OCI-LY7 (cell line): ENCODE measurements around the gene HOXD4. TPM values are rescaled to one million over a fixed set of nuclear protein-coding genes. Genes with fewer than 3 reads are reported as not detected.

ENCODE experiments used
- BruUV-seq: library from RNA; stranded (reverse); fragments of 400-500 nt; replicated peaks from 2 replicates; lab custom pipeline; 2021; lab: Mats Ljungman, UMichigan
- CTCF ChIA-PET: fragments of 300-600 bp; sonication (Branson Sonifier 250); formaldehyde crosslinking; loops from one replicate; lab custom pipeline; 2022; ENCODE audit warnings: antibody characterized with exemption; ENCODE audit not compliant: unreplicated experiment; lab: Charles Lee
- POLR2A ChIA-PET: fragments of 300-600 bp; sonication (Branson Sonifier 250); formaldehyde crosslinking; loops from one replicate; lab custom pipeline; 2022; ENCODE audit warnings: antibody characterized with exemption; lab: Charles Lee
- DNase-seq: peaks from one replicate; pipeline ENCODE4 v3.0.0-alpha.2; 2015; ENCODE audit warnings: low spot score
- H2AFZ ChIP-seq: fragments of 200-600 bp; sonication (generic), shearing (Covaris generic); 2 replicates; pipeline ENCODE4 v1.6.1; 2014; ENCODE audit warnings: mild to moderate bottlenecking, antibody characterized with exemption, low read length, moderate library complexity
- H3K27ac ChIP-seq: fragments of 200-600 bp; sonication (generic); 2 replicates; pipeline ENCODE4 v1.5.1; 2014; ENCODE audit warnings: mixed run types, low read depth, mild to moderate bottlenecking, moderate library complexity, low read length, inconsistent platforms; ENCODE audit not compliant: poor library complexity, severe bottlenecking
- H3K36me3 ChIP-seq: fragments of 200-600 bp; sonication (generic); 2 replicates; pipeline ENCODE4 v1.6.1; 2014; ENCODE audit warnings: mild to moderate bottlenecking, antibody characterized with exemption, low read length, moderate library complexity, mixed read lengths; ENCODE audit not compliant: insufficient read depth
- H3K4me1 ChIP-seq: fragments of 200-600 bp; sonication (generic); 2 replicates; pipeline ENCODE4 v1.5.1; 2014; ENCODE audit warnings: mild to moderate bottlenecking, low read length; ENCODE audit not compliant: insufficient read depth, poor library complexity, severe bottlenecking
- H3K4me2 ChIP-seq: fragments of 200-600 bp; sonication (generic); 2 replicates; pipeline ENCODE4 v1.6.1; 2014; ENCODE audit warnings: mild to moderate bottlenecking, low read length
- H3K4me3 ChIP-seq: fragments of 200-600 bp; sonication (generic); 2 replicates; pipeline ENCODE4 v1.5.1; 2014; ENCODE audit warnings: mild to moderate bottlenecking, low read depth, low read length; ENCODE audit not compliant: poor library complexity, severe bottlenecking
- H3K79me2 ChIP-seq: fragments of 200-600 bp; sonication (generic); 2 replicates; pipeline ENCODE4 v1.6.1; 2016; ENCODE audit warnings: low read depth, mild to moderate bottlenecking, low read length, moderate library complexity, mixed read lengths; ENCODE audit not compliant: insufficient read depth
- H3K9me2 ChIP-seq: fragments of 200-600 bp; sonication (generic); 2 replicates; pipeline ENCODE4 v1.6.1; 2016; ENCODE audit warnings: mild to moderate bottlenecking, low read length, mixed read lengths; ENCODE audit not compliant: insufficient read depth
- H3K9me3 ChIP-seq: fragments of 200-600 bp; sonication (generic); 2 replicates; pipeline ENCODE4 v1.6.1; 2014; ENCODE audit warnings: mild to moderate bottlenecking, mixed run types, low read length, mixed read lengths
- H4K20me1 ChIP-seq: fragments of 200-600 bp; sonication (generic); 2 replicates; pipeline ENCODE4 v1.6.1; 2014; ENCODE audit warnings: mild to moderate bottlenecking, antibody characterized with exemption, low read length, moderate library complexity, mixed read lengths; ENCODE audit not compliant: insufficient read depth
- CTCF ChIP-seq: fragments of 200-600 bp; sonication (generic); conservative IDR thresholded peaks from 2 replicates; pipeline ENCODE4 v1.5.1; 2014; ENCODE audit warnings: mild to moderate bottlenecking, antibody characterized with exemption, low read length, moderate library complexity, mixed read lengths
- EZH2phosphoT487 ChIP-seq: fragments of 200-600 bp; sonication (generic); IDR thresholded peaks from 2 replicates; pipeline ENCODE4 v1.6.1; 2018; ENCODE audit warnings: low read depth, borderline replicate concordance, mild to moderate bottlenecking, mixed run types, antibody characterized with exemption, low read length, moderate library complexity, mixed read lengths
- intact Hi-C: fragments of 100-400 bp; cut with micrococcal nuclease; formaldehyde crosslinking; loops from one replicate; pipeline ENCODE4 v1.10.0; 2022; ENCODE audit not compliant: unreplicated experiment
- total RNA-seq, 2 experiments: library from RNA; depleted of rRNA in 1 of 2; stranded (reverse); fragments of >200 nt in 1 of 2; shearing (Covaris generic) in 1 of 2; gene quantifications; 2 replicates each; pipeline ENCODE4 v1.2.3, GENCODE V29; 2014 to 2022

The HOXD4 gene
- total RNA-seq, 2 experiments from 2014 or later, result not detected

- no TSS peak for BruUV-seq
- intact Hi-C loops, result no loop called here
- H3K4me3 ChIP-seq, result no peak overlapping the region
- no peaks in the 10 kb centered on the region for H3K4me1 ChIP-seq
- no peaks in the 10 kb centered on the region for H3K9me3 ChIP-seq
- no peaks in the 10 kb centered on the region for H4K20me1 ChIP-seq
- TF ChIP-seq EZH2phosphoT487, result no peak
- no peak overlapping the region for H2AFZ ChIP-seq
- H3K4me2 ChIP-seq, result no peak overlapping the region
- H3K36me3 ChIP-seq, result no peaks in the 10 kb centered on the region
- no peak overlapping the region for H3K27ac ChIP-seq
- no peaks in the 10 kb centered on the region for H3K9me2 ChIP-seq
- ChIA-PET POLR2A (interaction anchor here (0.7 kb wide), 1 partner anchor 454 kb away, joined by 3 read pairs; no protein-coding TSS in a partner anchor), CTCF (no interaction called here)
- no peaks in the 10 kb centered on the region for H3K79me2 ChIP-seq
- DNase-seq, result no peak
These were observed 17.3 kb upstream of the HOXD4 start for GRCh38 chr2:176134035-176134434.

- Histone ChIP-seq H3K4me1 (no peaks in the 10 kb centered on the region), H3K4me3 (no peak overlapping the region), H3K9me2 (no peaks in the 10 kb centered on the region), H4K20me1 (no peaks in the 10 kb centered on the region), H3K36me3 (no peaks in the 10 kb centered on the region), H2AFZ (no peak overlapping the region), H3K27ac (no peak overlapping the region), H3K4me2 (no peak overlapping the region), H3K79me2 (no peaks in the 10 kb centered on the region), H3K9me3 (no peaks in the 10 kb centered on the region)
- no peak for DNase-seq
- intact Hi-C loops, result no loop called here
- TF ChIP-seq EZH2phosphoT487 (no peak), CTCF (no peak)
- BruUV-seq, result no TSS peak
- POLR2A ChIA-PET, result no interaction called here
- CTCF ChIA-PET, result no interaction called here
These were observed 16.3 kb upstream of the HOXD4 start for GRCh38 chr2:176135035-176135440.

- no peaks in the 10 kb centered on the region for H3K9me3 ChIP-seq
These were observed 14.7 kb upstream of the HOXD4 start for GRCh38 chr2:176136374-176137251.

More at GRCh38 chr2:176136374-176137251, 14.7 kb upstream of the HOXD4 start:
- Histone ChIP-seq H3K36me3 (no peaks in the 10 kb centered on the region), H4K20me1 (no peaks in the 10 kb centered on the region), H3K4me2 (no peak overlapping the region), H3K4me3 (no peak overlapping the region), H3K27ac (no peak overlapping the region), H3K79me2 (no peaks in the 10 kb centered on the region), H2AFZ (no peak overlapping the region), H3K4me1 (peaks cover 3% of the 10 kb centered on the region), H3K9me2 (no peaks in the 10 kb centered on the region)
- POLR2A ChIA-PET, result interaction anchor here (1.0 kb wide), 1 partner anchor 319 kb away, joined by 3 read pairs; no protein-coding TSS in a partner anchor
- CTCF ChIA-PET, result no interaction called here
- no peak for TF ChIP-seq EZH2phosphoT487
- no peak for TF ChIP-seq CTCF
- BruUV-seq, result no TSS peak
- DNase-seq, result no peak
- intact Hi-C loops, result no loop called here
